Duodenal mucosa (tissue), 2 donors: ENCODE measurements around the gene PBX1.

Source experiments
- H3K27ac ChIP-seq: one replicate; pipeline ENCODE4 v1.7.0; 2013; ENCODE audit warnings: low read depth, low read length
- H3K27me3 ChIP-seq, 2 donors: one replicate each; pipeline ENCODE4 v1.7.0; 2013; ENCODE audit warnings: low read length in 2 of 2, control low read depth in 1 of 2; ENCODE audit not compliant: insufficient read depth in 2 of 2, control insufficient read depth in 1 of 2
- H3K36me3 ChIP-seq, 2 donors: one replicate each; pipeline ENCODE4 v1.7.0; 2013; ENCODE audit warnings: low read length in 2 of 2, control low read depth in 1 of 2; ENCODE audit not compliant: insufficient read depth in 2 of 2, control insufficient read depth in 1 of 2
- H3K4me1 ChIP-seq, 2 donors: one replicate each; pipeline ENCODE4 v1.7.0; 2013; ENCODE audit warnings: low read length in 2 of 2, control low read depth in 1 of 2; ENCODE audit not compliant: insufficient read depth in 2 of 2, control insufficient read depth in 1 of 2
- H3K4me3 ChIP-seq, 2 donors: one replicate each; pipeline ENCODE4 v1.7.0; 2013; ENCODE audit warnings: low read length in 2 of 2, low read depth in 1 of 2
- H3K9ac ChIP-seq, 2 donors: one replicate each; pipeline ENCODE4 v1.7.0; 2013; ENCODE audit warnings: low read length in 2 of 2, low read depth in 1 of 2
- H3K9me3 ChIP-seq, 2 donors: one replicate each; pipeline ENCODE4 v1.7.0; 2013; ENCODE audit warnings: low read length in 2 of 2, control low read depth in 1 of 2; ENCODE audit not compliant: control insufficient read depth in 1 of 2

The PBX1 gene

GRCh38 chr1:164768619-164769018 lies 209.6 kb downstream of the PBX1 start:
- Histone ChIP-seq H3K27ac (no peak overlapping the region), H3K27me3 (no peaks in the 10 kb centered on the region)

DNA sequence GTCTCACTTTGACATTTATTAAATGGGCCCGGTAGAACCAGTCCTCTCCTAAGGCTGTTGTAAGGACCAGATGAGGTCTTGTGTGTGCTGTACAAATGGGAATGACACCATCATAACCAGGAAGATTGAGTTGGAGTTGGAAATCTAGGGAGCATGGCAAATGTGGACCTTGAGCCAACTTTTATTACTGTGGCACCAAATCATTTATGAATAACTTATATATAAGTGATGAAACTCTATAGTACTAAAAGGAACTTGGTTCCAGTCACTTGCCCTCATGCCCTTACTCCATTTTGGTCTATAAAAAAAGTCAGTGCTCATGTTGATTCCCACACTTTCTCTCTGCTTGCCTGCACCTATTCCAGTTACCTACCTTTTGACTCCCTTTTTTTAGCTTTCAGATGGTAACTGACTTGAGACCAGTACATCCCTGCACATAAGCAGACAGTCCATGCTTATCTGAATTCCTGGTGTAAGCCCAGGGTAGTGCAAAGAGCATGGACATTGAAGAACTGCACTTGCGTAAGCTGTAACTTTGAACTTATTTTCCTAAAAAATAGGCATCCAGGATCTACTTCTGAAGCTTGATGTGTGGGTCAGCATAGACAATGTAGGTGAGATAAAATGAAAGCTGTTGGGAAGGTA lies 210.6 kb downstream of the PBX1 start:
- peaks cover 66 to 75% of the 10 kb centered on the region in 2 donors for H3K4me1 ChIP-seq
- no peaks in the 10 kb centered on the region for H3K36me3 ChIP-seq
- H3K27me3 ChIP-seq: no peaks in the 10 kb centered on the region
- H3K4me3 ChIP-seq: no peak overlapping the region
- no peak overlapping the region for H3K9ac ChIP-seq
- no peak overlapping the region for H3K27ac ChIP-seq
- no peaks in the 10 kb centered on the region for H3K9me3 ChIP-seq

More at GRCh38 chr1:164768619-164769018, 209.6 kb downstream of the PBX1 start:
- no peaks in the 10 kb centered on the region for H3K9me3 ChIP-seq
- H3K4me3 ChIP-seq: no peak overlapping the region
- peaks cover 56 to 66% of the 10 kb centered on the region in 2 donors for H3K4me1 ChIP-seq
- H3K36me3 ChIP-seq: no peaks in the 10 kb centered on the region
- H3K9ac ChIP-seq: no peak overlapping the region

DNA sequence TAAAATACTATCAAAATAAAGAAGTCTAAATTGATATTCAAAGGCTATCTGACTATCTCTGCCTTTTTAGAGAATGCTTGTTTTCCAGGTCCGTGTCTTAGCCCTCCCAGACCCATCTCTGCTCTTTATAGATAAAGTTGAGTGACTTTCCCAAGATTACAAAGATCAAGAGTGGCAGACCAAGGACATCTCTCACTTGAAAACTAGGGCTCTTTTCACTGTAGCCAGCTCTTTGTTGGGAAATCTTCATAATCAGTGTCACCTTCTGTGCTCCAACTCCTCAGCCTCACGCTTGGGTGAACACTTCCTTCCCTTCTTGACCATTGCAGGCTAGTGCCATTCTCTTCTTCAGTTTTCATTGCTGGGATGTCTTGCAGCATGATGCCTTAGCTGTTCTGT lies 211.1 kb downstream of the PBX1 start:
- H3K9me3 ChIP-seq: no peaks in the 10 kb centered on the region
- H3K4me3 ChIP-seq: no peak overlapping the region
- H3K27me3 ChIP-seq: no peaks in the 10 kb centered on the region
- H3K36me3 ChIP-seq: no peaks in the 10 kb centered on the region
- no peak overlapping the region for H3K27ac ChIP-seq
- H3K4me1 ChIP-seq: peaks cover 72 to 79% of the 10 kb centered on the region in 2 donors
- H3K9ac ChIP-seq: no peak overlapping the region

DNA sequence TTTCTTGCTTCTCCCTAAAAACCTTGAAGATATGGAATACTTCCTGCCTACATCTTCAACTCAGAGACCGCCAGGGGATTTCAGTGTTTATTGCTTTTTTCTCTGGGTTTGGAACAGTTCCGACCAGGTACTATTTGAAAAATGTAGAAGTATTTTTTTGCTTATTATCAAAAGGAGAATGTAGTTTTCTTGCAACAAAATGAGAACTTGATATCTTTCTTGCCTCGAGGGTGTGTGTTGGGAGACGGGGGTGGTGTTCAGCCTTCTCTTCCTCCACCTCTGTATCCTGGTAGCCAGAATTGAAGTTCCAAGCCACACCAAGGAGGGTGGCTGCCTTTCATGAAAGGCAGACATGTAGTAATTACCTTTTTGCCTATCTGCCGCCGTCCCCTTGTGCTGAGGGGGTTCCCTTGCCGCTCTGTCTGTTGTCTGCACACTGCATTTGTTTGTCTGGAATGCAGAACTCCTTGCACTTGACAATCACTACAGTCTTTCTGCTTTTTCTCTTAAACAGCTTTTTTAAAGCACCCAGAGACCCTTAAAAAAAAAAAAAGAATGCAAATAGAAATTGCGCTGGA lies 212.1 kb downstream of the PBX1 start:
- Histone ChIP-seq H3K9ac (peak overlapping the region in 1 of 2 donors; percentile 28), H3K4me3 (peak overlapping the region; percentile 37 to 53), H3K36me3 (no peaks in the 10 kb centered on the region), H3K27me3 (no peaks in the 10 kb centered on the region), H3K27ac (peak overlapping the region; percentile 44), H3K9me3 (no peaks in the 10 kb centered on the region), H3K4me1 (peaks cover 79 to 81% of the 10 kb centered on the region in 2 donors)

- Histone ChIP-seq H3K9ac (peak overlapping the region in 1 of 2 donors; percentile 28), H3K36me3 (no peaks in the 10 kb centered on the region), H3K4me3 (peak overlapping the region in 1 of 2 donors; percentile 53), H3K9me3 (no peaks in the 10 kb centered on the region), H3K4me1 (peaks cover 81 to 82% of the 10 kb centered on the region in 2 donors), H3K27me3 (no peaks in the 10 kb centered on the region), H3K27ac (peak overlapping the region; percentile 44)
Observed at GRCh38 chr1:164771619-164772361, 212.8 kb downstream of the PBX1 start.

- H3K36me3 ChIP-seq: no peaks in the 10 kb centered on the region
- H3K27ac ChIP-seq: peak overlapping the region; percentile 18
- no peak overlapping the region for H3K4me3 ChIP-seq
- H3K4me1 ChIP-seq: peaks cover 76 to 79% of the 10 kb centered on the region in 2 donors
- H3K9me3 ChIP-seq: no peaks in the 10 kb centered on the region
- no peak overlapping the region for H3K9ac ChIP-seq
- no peaks in the 10 kb centered on the region for H3K27me3 ChIP-seq
Observed at GRCh38 chr1:164772635-164773034, 213.7 kb downstream of the PBX1 start.

DNA sequence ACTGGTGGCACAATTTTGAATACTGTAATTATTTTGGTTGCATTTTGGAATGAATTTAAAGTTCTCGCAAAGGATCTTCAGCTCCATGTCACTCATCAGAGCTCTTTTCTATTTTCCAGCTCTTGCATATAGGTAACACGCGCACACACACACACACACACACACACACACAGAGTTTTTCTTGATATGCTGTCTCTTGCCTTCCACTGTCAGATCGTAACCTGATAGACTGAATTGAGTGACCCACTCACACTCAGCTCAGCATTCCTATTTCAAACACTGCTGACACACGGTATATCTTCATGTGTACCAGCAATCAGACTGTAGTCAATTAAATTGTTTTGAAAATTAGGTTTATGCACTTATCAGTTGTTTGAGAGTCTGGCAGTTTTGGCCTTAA lies 214.1 kb downstream of the PBX1 start:
- peaks cover 76 to 79% of the 10 kb centered on the region in 2 donors for H3K4me1 ChIP-seq
- H3K36me3 ChIP-seq: no peaks in the 10 kb centered on the region
- H3K27ac ChIP-seq: no peak overlapping the region
- H3K9ac ChIP-seq: no peak overlapping the region
- H3K27me3 ChIP-seq: no peaks in the 10 kb centered on the region
- no peaks in the 10 kb centered on the region for H3K9me3 ChIP-seq
- no peak overlapping the region for H3K4me3 ChIP-seq

GRCh38 chr1:164774413-164774812 lies 215.4 kb downstream of the PBX1 start:
- Histone ChIP-seq H3K9ac (no peak overlapping the region), H3K27me3 (no peaks in the 10 kb centered on the region), H3K4me3 (peak overlapping the region in 1 of 2 donors; percentile 18), H3K36me3 (no peaks in the 10 kb centered on the region), H3K27ac (no peak overlapping the region), H3K4me1 (peaks cover 67 to 76% of the 10 kb centered on the region in 2 donors), H3K9me3 (no peaks in the 10 kb centered on the region)

GRCh38 chr1:164774819-164775654 lies 216.1 kb downstream of the PBX1 start:
- H3K9me3 ChIP-seq: no peaks in the 10 kb centered on the region
- no peaks in the 10 kb centered on the region for H3K27me3 ChIP-seq
- H3K4me3 ChIP-seq: peak overlapping the region in 1 of 2 donors; percentile 18
- no peaks in the 10 kb centered on the region for H3K36me3 ChIP-seq
- H3K27ac ChIP-seq: no peak overlapping the region
- no peak overlapping the region for H3K9ac ChIP-seq
- H3K4me1 ChIP-seq: peaks cover 62 to 72% of the 10 kb centered on the region in 2 donors
